Skeletal muscle tissue (tissue), 4 donors: ENCODE results near the gene WDR4. TPM values are rescaled to one million over a fixed set of nuclear protein-coding genes. Genes with fewer than 3 reads are reported as not detected.
"Not testable (repeated sequence)": the region's sequence is repeated elsewhere in the genome, so short reads cannot be mapped to it uniquely, and the experiment has no call there.

ENCODE experiments used
- H3K27ac ChIP-seq: one replicate; pipeline ENCODE4 v1.7.0; 2013; ENCODE audit warnings: mild to moderate bottlenecking, low read depth, low read length, inconsistent platforms
- H3K27me3 ChIP-seq, 3 donors: one replicate each; pipeline ENCODE4 v1.7.0; 2013; ENCODE audit warnings: low read length in 3 of 3; ENCODE audit not compliant: control insufficient read depth in 3 of 3, insufficient read depth in 3 of 3
- H3K36me3 ChIP-seq, 3 donors: one replicate each; pipeline ENCODE4 v1.7.0; 2013; ENCODE audit warnings: low read length in 3 of 3; ENCODE audit not compliant: control insufficient read depth in 3 of 3, insufficient read depth in 3 of 3
- H3K4me1 ChIP-seq, 3 donors: one replicate each; pipeline ENCODE4 v1.7.0; 2013; ENCODE audit warnings: low read length in 3 of 3, mild to moderate bottlenecking in 3 of 3; ENCODE audit not compliant: control insufficient read depth in 3 of 3, insufficient read depth in 3 of 3
- H3K4me3 ChIP-seq, 3 donors: one replicate each; pipeline ENCODE4 v1.7.0; 2013; ENCODE audit warnings: low read length in 3 of 3
- H3K9ac ChIP-seq, 3 donors: one replicate each; pipeline ENCODE4 v1.7.0; 2013; ENCODE audit warnings: low read length in 3 of 3, mild to moderate bottlenecking in 3 of 3, moderate library complexity in 2 of 3, low read depth in 1 of 3
- H3K9me3 ChIP-seq, 3 donors: one replicate each; pipeline ENCODE4 v1.7.0; 2013; ENCODE audit warnings: low read length in 3 of 3; ENCODE audit not compliant: control insufficient read depth in 3 of 3
- total RNA-seq: library from RNA; depleted of rRNA; stranded (reverse); fragments of >200 nt; gene quantifications from one replicate; pipeline ENCODE4 v1.2.3, GENCODE V29; 2014
- donor health status: Osteomylitis.

The WDR4 gene
- total RNA-seq, 1 donor from 2014 or later = 8.4 TPM

GRCh38 chr21:42841916-42842655, 37.3 kb downstream of the WDR4 start:
- not testable (repeated sequence) for H3K4me3 ChIP-seq, H3K9me3 ChIP-seq, H3K9ac ChIP-seq, H3K27ac ChIP-seq
- peaks cover 9 to 14% (median 13%) of the 10 kb centered on the region in 3 donors for H3K4me1 ChIP-seq
- H3K27me3 ChIP-seq = peaks cover 0 to 12% (median 7%) of the 10 kb centered on the region in 3 donors
- H3K36me3 ChIP-seq = peaks cover 20 to 29% (median 29%) of the 10 kb centered on the region in 3 donors

GRCh38 chr21:42841156-42841915, 38.0 kb downstream of the WDR4 start:
- Histone ChIP-seq H3K4me3 (no peak overlapping the region), H3K9me3 (no peaks in the 10 kb centered on the region)

GRCh38 chr21:42840411-42841155, 38.8 kb downstream of the WDR4 start:
- no peak overlapping the region for H3K4me3 ChIP-seq
- H3K27me3 ChIP-seq = peaks cover 0 to 16% (median 7%) of the 10 kb centered on the region in 3 donors
- H3K9me3 ChIP-seq = no peaks in the 10 kb centered on the region
- H3K36me3 ChIP-seq = peaks cover 16 to 24% (median 23%) of the 10 kb centered on the region in 3 donors
- H3K9ac ChIP-seq = no peak overlapping the region
- peaks cover 8 to 13% (median 13%) of the 10 kb centered on the region in 3 donors for H3K4me1 ChIP-seq
- no peak overlapping the region for H3K27ac ChIP-seq

More at GRCh38 chr21:42841156-42841915, 38.0 kb downstream of the WDR4 start:
- H3K27ac ChIP-seq = no peak overlapping the region
- H3K36me3 ChIP-seq = peaks cover 20 to 28% (median 25%) of the 10 kb centered on the region in 3 donors
- peaks cover 9 to 14% (median 13%) of the 10 kb centered on the region in 3 donors for H3K4me1 ChIP-seq
- peaks cover 0 to 16% (median 7%) of the 10 kb centered on the region in 3 donors for H3K27me3 ChIP-seq
- no peak overlapping the region for H3K9ac ChIP-seq

GRCh38 chr21:42839271-42840231, 39.8 kb downstream of the WDR4 start:
- Histone ChIP-seq H3K4me3 (no peak overlapping the region), H3K9me3 (no peaks in the 10 kb centered on the region), H3K9ac (no peak overlapping the region), H3K27ac (no peak overlapping the region), H3K4me1 (peaks cover 0 to 3% (median 3%) of the 10 kb centered on the region in 3 donors), H3K27me3 (peaks cover 0 to 16% (median 7%) of the 10 kb centered on the region in 3 donors), H3K36me3 (peaks cover 11 to 24% (median 23%) of the 10 kb centered on the region in 3 donors)

- peaks cover 3 to 19% (median 9%) of the 10 kb centered on the region in 3 donors for H3K27me3 ChIP-seq
- not testable (repeated sequence) for H3K4me1 ChIP-seq, H3K9me3 ChIP-seq, H3K27ac ChIP-seq, H3K9ac ChIP-seq, H3K4me3 ChIP-seq
- H3K36me3 ChIP-seq = peaks cover 11 to 24% (median 23%) of the 10 kb centered on the region in 3 donors
Observed at GRCh38 chr21:42838212-42838690, 41.1 kb downstream of the WDR4 start.

GRCh38 chr21:42837421-42838211, 41.7 kb downstream of the WDR4 start:
- Histone ChIP-seq H3K9me3 (no peaks in the 10 kb centered on the region), H3K27ac (no peak overlapping the region), H3K4me3 (no peak overlapping the region), H3K36me3 (peaks cover 11 to 23% (median 17%) of the 10 kb centered on the region in 3 donors), H3K4me1 (peaks cover 0 to 7% (median 4%) of the 10 kb centered on the region in 3 donors), H3K9ac (no peak overlapping the region), H3K27me3 (peaks cover 5 to 25% (median 16%) of the 10 kb centered on the region in 3 donors)

- Histone ChIP-seq H3K27ac (no peak overlapping the region), H3K9ac (no peak overlapping the region), H3K4me3 (no peak overlapping the region), H3K36me3 (peaks cover 11 to 20% (median 16%) of the 10 kb centered on the region in 3 donors), H3K27me3 (peaks cover 9 to 29% (median 21%) of the 10 kb centered on the region in 3 donors), H3K9me3 (no peaks in the 10 kb centered on the region), H3K4me1 (peaks cover 0 to 7% (median 4%) of the 10 kb centered on the region in 3 donors)
Observed at GRCh38 chr21:42836767-42837301, 42.5 kb downstream of the WDR4 start.

GRCh38 chr21:42836402-42836666, 43.0 kb downstream of the WDR4 start:
- Histone ChIP-seq H3K4me3 (no peak overlapping the region), H3K36me3 (peaks cover 11 to 18% (median 14%) of the 10 kb centered on the region in 3 donors), H3K4me1 (peaks cover 0 to 7% (median 4%) of the 10 kb centered on the region in 3 donors), H3K27me3 (peaks cover 12 to 32% (median 24%) of the 10 kb centered on the region in 3 donors), H3K27ac (no peak overlapping the region), H3K9me3 (no peaks in the 10 kb centered on the region), H3K9ac (no peak overlapping the region)
